Kidney (tissue), 14 donors: Measurements from ENCODE around the gene ZG16. TPM values are rescaled to one million over a fixed set of nuclear protein-coding genes. Genes with fewer than 3 reads are reported as not detected.
"Not testable (repeated sequence)": the region's sequence is repeated elsewhere in the genome, so short reads cannot be mapped to it uniquely, and the experiment has no call there.

Experiments used
- DNase-seq, 5 donors: peaks; one replicate each; pipeline ENCODE4 v3.0.0-alpha.2; 2013 to 2020
- FAIRE-seq: peaks from 2 replicates; lab custom pipeline; 2012; peaks lifted over from hg19 to GRCh38; lab: Jason Lieb, UNC
- H3K27ac ChIP-seq, 2 donors: one replicate each; pipeline ENCODE4 v1.7.0; 2013; ENCODE audit warnings: low read depth in 2 of 2, low read length in 2 of 2, inconsistent platforms in 1 of 2
- H3K27me3 ChIP-seq: one replicate; pipeline ENCODE4 v1.7.1; 2013; ENCODE audit warnings: low read length, inconsistent platforms; ENCODE audit not compliant: control insufficient read depth, insufficient read depth
- H3K36me3 ChIP-seq, 3 donors: one replicate each; pipeline versions ENCODE4 v1.7.0 to v1.7.1; 2013; ENCODE audit warnings: low read length in 3 of 3, control low read depth in 1 of 3, inconsistent platforms in 1 of 3; ENCODE audit not compliant: insufficient read depth in 3 of 3, control insufficient read depth in 2 of 3
- H3K4me1 ChIP-seq, 3 donors: one replicate each; pipeline versions ENCODE4 v1.7.0 to v1.7.1; 2013; ENCODE audit warnings: low read length in 3 of 3, inconsistent platforms in 1 of 3, low read depth in 1 of 3; ENCODE audit not compliant: control insufficient read depth in 2 of 3, insufficient read depth in 2 of 3
- H3K4me3 ChIP-seq, 3 donors: one replicate each; pipeline versions ENCODE4 v1.7.0 to v1.8.1; 2013; ENCODE audit warnings: low read length in 3 of 3, control low read depth in 1 of 3, inconsistent platforms in 1 of 3
- H3K9ac ChIP-seq, 3 donors: one replicate each; pipeline versions ENCODE4 v1.7.0 to v1.7.1; 2013; ENCODE audit warnings: low read length in 3 of 3, control low read depth in 1 of 3, inconsistent platforms in 1 of 3
- H3K9me3 ChIP-seq, 3 donors: one replicate each; pipeline versions ENCODE4 v1.7.0 to v1.7.1; 2013; ENCODE audit warnings: low read length in 3 of 3, control low read depth in 1 of 3, inconsistent platforms in 1 of 3; ENCODE audit not compliant: control insufficient read depth in 2 of 3, insufficient read depth in 1 of 3
- CTCF ChIP-seq: IDR thresholded peaks from 3 replicates; pipeline ENCODE4 v1.5.1; 2012; ENCODE audit warnings: mild to moderate bottlenecking, moderate library complexity, borderline replicate concordance; ENCODE audit not compliant: insufficient read depth; ENCODE audit errors: extremely low read depth
- intact Hi-C: fragments of 100-400 bp; cut with DNase I; formaldehyde crosslinking; loops from one replicate; pipeline ENCODE4 v1.11.1; 2022
- polyA plus RNA-seq: library from polyadenylated mRNA; stranded (reverse); fragments of 350-450 nt; fragmentation: Illumina TruSeq; extraction: RNeasy Lipid Tissue Mini Kit (QIAGEN cat#74804); gene quantifications from one replicate; pipeline ENCODE4 v1.2.3, GENCODE V29; 2014; ENCODE audit warnings: low read depth, low replicate concordance; ENCODE audit not compliant: insufficient read depth
- total RNA-seq: library from RNA; stranded (reverse); fragmentation: NEBNext Ultra II Directional; extraction: Animal tissue kit (Norgen Biotek cat#: 25700); gene quantifications from one replicate; pipeline ENCODE4 v1.2.1, GENCODE V29; 2021
- donor health status: control.
- donor health status: control.
- donor health status: control.
- donor health status: control.
- donor health status: control.
- donor health status: DM: yes; HTN: yes; CAD: no.
- donor health status: Normal renal cell carcinoma (clear cell type).

ZG16 gene
- total and polyA plus RNA-seq, 2 donors from 2014 or later: not detected

GRCh38 chr16:29770250-29770929, 7.7 kb upstream of the ZG16 start:
- H3K36me3 ChIP-seq: no peaks in the 10 kb centered on the region
- no peaks in the 10 kb centered on the region for H3K27me3 ChIP-seq
- TF ChIP-seq CTCF: no peak
- no peak for DNase-seq
- intact Hi-C loops: no loop called here
- no peak overlapping the region for H3K4me3 ChIP-seq
- H3K27ac ChIP-seq: no peak overlapping the region
- no peaks in the 10 kb centered on the region for H3K4me1 ChIP-seq
- no peaks in the 10 kb centered on the region for H3K9me3 ChIP-seq
- no peak overlapping the region for H3K9ac ChIP-seq
- FAIRE-seq: no peak

GRCh38 chr16:29772330-29772729, 5.7 kb upstream of the ZG16 start:
- H3K27ac ChIP-seq, H3K27me3 ChIP-seq, H3K4me3 ChIP-seq, DNase-seq, FAIRE-seq, H3K36me3 ChIP-seq, H3K9ac ChIP-seq, intact Hi-C loops, H3K9me3 ChIP-seq, H3K4me1 ChIP-seq: not testable (repeated sequence)

GRCh38 chr16:29774730-29775129, 3.3 kb upstream of the ZG16 start:
- Histone ChIP-seq H3K9me3 (no peaks in the 10 kb centered on the region), H3K27me3 (no peaks in the 10 kb centered on the region), H3K4me1 (no peaks in the 10 kb centered on the region), H3K4me3 (no peak overlapping the region), H3K9ac (no peak overlapping the region), H3K27ac (no peak overlapping the region), H3K36me3 (no peaks in the 10 kb centered on the region)
- DNase-seq (no peak), FAIRE-seq (no peak)
- TF ChIP-seq CTCF: no peak
- intact Hi-C loops: no loop called here

- H3K9me3 ChIP-seq: no peaks in the 10 kb centered on the region
- no peak for DNase-seq
- no peak overlapping the region for H3K27ac ChIP-seq
- H3K9ac ChIP-seq: no peak overlapping the region
- no peaks in the 10 kb centered on the region for H3K4me1 ChIP-seq
- H3K36me3 ChIP-seq: no peaks in the 10 kb centered on the region
- intact Hi-C loops: no loop called here
- no peak for FAIRE-seq
- H3K27me3 ChIP-seq: no peaks in the 10 kb centered on the region
- TF ChIP-seq CTCF: no peak
- H3K4me3 ChIP-seq: no peak overlapping the region
Measured at GRCh38 chr16:29775742-29776408, 2.2 kb upstream of the ZG16 start.
